HG02884 (cell line): ENCODE measurements around the gene ZNF407.
A peak's percentile ranks its signal among the peaks of the same experiment; 100 is the strongest.

Experiments
- ATAC-seq: cut with Tn5 transposase; IDR thresholded peaks from one replicate; pipeline ENCODE4 v1.9.1; 2021; ENCODE audit warnings: mild to moderate bottlenecking, moderate library complexity; ENCODE audit not compliant: unreplicated experiment

ZNF407 gene

GRCh38 chr18:75063615-75064512, 466.2 kb downstream of the ZNF407 start:
- ATAC-seq: no peak

- no peak for ATAC-seq
These were observed 466.8 kb downstream of the ZNF407 start for GRCh38 chr18:75064513-75064905.

GRCh38 chr18:75065251-75066000, 467.8 kb downstream of the ZNF407 start:
- no peak for ATAC-seq

- ATAC-seq: no peak
These were observed 468.6 kb downstream of the ZNF407 start for GRCh38 chr18:75066021-75066880.

- no peak for ATAC-seq
These were observed 469.3 kb downstream of the ZNF407 start for GRCh38 chr18:75066936-75067335.

GRCh38 chr18:75067996-75068645, 470.5 kb downstream of the ZNF407 start:
- ATAC-seq: no peak

GRCh38 chr18:75068682-75069435, 471.2 kb downstream of the ZNF407 start:
- no peak for ATAC-seq

GRCh38 chr18:75070235-75070624, 472.6 kb downstream of the ZNF407 start:
- no peak for ATAC-seq

- peak; percentile 84 for ATAC-seq
These were observed 473.2 kb downstream of the ZNF407 start for GRCh38 chr18:75070625-75071483.

- ATAC-seq: no peak
These were observed 473.8 kb downstream of the ZNF407 start for GRCh38 chr18:75071484-75071785.

- no peak for ATAC-seq
These were observed 474.4 kb downstream of the ZNF407 start for GRCh38 chr18:75071866-75072671.

GRCh38 chr18:75072672-75073371, 475.2 kb downstream of the ZNF407 start:
- ATAC-seq: no peak

GRCh38 chr18:75073654-75074053, 476.0 kb downstream of the ZNF407 start:
- ATAC-seq: no peak

GRCh38 chr18:75074196-75075015, 476.7 kb downstream of the ZNF407 start:
- ATAC-seq: no peak

GRCh38 chr18:75075016-75075305, 477.3 kb downstream of the ZNF407 start:
- ATAC-seq: no peak

GRCh38 chr18:75075429-75075841, 477.8 kb downstream of the ZNF407 start:
- no peak for ATAC-seq

GRCh38 chr18:75076286-75076685, 478.6 kb downstream of the ZNF407 start:
- ATAC-seq: no peak
